Astrocyte of the cerebellum (primary cell): Measurements from ENCODE around the gene OR5D16.

Experiments used
- DNase-seq: peaks from one replicate; pipeline ENCODE4 v3.0.0-alpha.2; 2011; ENCODE audit warnings: low read depth
- H3K4me3 ChIP-seq: 2 replicates; pipeline ENCODE4 v1.5.1; 2011; ENCODE audit warnings: mild to moderate bottlenecking, low read depth, low read length, moderate library complexity
- in situ Hi-C: cut with HindIII; loops from 2 replicates; pipeline ENCODE4 v1.10.0; 2017; ENCODE audit warnings: low sequenced_read_pairs
- TF ChIP-seq, protein P1 (sequence below): IDR thresholded peaks from 2 replicates; pipeline ENCODE4 v1.5.1; 2012; ENCODE audit warnings: low read length, low read depth, moderate library complexity, mild to moderate bottlenecking; ENCODE audit errors: missing control alignments

OR5D16 gene

DNA sequence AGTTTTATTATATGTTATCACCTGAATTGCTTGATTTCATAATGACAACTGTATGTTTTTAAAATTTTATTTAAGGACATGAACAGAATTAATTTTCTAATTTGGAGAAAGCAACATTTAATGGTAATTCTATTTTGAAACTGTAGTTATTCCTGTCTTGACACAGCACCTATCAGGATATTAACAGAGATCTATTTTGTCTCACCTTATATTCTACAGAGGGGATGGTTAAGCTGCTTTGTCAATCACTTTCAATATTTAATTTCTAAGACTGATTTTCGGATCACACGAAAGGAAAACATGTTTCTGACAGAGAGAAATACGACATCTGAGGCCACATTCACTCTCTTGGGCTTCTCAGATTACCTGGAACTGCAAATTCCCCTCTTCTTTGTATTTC is at the start of gene OR5D16:
Gene OR5D16 (plus strand): TSS at position 301 of the 400 bp plus-strand sequence. CDS start 0 bp downstream, at position 301.
- in situ Hi-C loops = no loop called here
- H3K4me3 ChIP-seq = no peak within 1 kb of the TSS
- TF ChIP-seq, protein P1, sequence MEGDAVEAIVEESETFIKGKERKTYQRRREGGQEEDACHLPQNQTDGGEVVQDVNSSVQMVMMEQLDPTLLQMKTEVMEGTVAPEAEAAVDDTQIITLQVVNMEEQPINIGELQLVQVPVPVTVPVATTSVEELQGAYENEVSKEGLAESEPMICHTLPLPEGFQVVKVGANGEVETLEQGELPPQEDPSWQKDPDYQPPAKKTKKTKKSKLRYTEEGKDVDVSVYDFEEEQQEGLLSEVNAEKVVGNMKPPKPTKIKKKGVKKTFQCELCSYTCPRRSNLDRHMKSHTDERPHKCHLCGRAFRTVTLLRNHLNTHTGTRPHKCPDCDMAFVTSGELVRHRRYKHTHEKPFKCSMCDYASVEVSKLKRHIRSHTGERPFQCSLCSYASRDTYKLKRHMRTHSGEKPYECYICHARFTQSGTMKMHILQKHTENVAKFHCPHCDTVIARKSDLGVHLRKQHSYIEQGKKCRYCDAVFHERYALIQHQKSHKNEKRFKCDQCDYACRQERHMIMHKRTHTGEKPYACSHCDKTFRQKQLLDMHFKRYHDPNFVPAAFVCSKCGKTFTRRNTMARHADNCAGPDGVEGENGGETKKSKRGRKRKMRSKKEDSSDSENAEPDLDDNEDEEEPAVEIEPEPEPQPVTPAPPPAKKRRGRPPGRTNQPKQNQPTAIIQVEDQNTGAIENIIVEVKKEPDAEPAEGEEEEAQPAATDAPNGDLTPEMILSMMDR = no peak
- no peak for DNase-seq

DNA sequence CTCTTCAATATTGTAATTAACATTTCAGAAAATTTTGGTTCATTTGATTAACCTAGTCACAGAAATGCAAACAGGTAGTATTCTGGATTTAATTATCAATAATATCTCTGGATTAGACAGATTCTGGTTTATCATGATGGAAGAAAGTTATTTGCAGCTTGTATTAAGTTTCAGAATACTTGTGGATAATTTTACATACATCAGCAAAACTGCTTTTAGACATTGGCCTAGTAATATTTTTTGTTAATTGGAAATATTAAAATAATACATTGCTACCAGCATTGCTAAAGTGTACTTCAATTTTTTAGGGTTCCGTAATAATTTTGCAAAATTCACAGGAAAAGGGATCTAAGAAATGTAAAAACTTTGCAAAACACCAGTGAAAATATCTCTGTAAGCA is 46.9 kb upstream of the OR5D16 start:
- in situ Hi-C loops = no loop called here
- no peak for DNase-seq
- no peak overlapping the region for H3K4me3 ChIP-seq
- TF ChIP-seq, protein P1 = no peak

DNA sequence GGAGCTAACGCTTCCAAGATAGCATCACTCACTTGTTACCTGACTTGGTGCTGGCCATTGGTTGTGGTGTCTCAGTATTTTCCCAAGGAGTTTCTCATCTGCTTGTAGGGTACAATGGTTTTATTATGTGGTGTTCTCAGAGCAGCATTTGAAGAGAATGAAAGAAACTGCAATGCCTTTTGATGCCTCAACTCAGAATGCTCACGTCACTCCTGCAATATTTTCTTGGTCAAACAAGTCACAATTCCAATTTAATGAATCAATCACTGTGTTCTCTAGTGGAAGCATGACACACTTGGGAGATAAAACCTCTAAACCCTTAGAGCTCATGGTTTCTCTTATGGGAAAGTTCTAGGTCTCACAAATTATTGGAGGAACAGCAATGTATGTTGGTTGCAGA is 45.2 kb upstream of the OR5D16 start:
- in situ Hi-C loops = no loop called here
- no peak for DNase-seq
- TF ChIP-seq, protein P1 = no peak
- no peak overlapping the region for H3K4me3 ChIP-seq

DNA sequence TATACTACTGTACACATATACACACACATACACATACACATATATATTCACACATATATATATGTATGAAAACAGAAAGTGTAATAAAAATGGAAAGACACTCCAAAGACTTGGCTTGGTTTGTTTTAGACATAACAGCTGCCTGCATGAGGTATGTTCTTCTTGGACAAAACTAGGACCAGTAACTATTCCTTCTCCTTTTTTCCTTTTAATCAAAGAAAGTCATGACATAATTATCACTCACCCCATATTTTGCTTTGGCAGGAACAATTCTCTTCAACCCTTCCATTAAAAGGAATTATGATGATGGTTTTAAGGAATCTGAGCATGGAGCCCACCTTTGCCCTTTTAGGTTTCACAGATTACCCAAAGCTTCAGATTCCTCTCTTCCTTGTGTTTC is 43.3 kb upstream of the OR5D16 start, which contains the start of gene OR5D14:
Gene OR5D14 (plus strand): TSS at position 301 of the 400 bp plus-strand sequence. CDS start 0 bp downstream, at position 301.
- no peak within 1 kb of the TSS for H3K4me3 ChIP-seq
- DNase-seq = no peak
- TF ChIP-seq, protein P1 = no peak
- in situ Hi-C loops = no loop called here

DNA sequence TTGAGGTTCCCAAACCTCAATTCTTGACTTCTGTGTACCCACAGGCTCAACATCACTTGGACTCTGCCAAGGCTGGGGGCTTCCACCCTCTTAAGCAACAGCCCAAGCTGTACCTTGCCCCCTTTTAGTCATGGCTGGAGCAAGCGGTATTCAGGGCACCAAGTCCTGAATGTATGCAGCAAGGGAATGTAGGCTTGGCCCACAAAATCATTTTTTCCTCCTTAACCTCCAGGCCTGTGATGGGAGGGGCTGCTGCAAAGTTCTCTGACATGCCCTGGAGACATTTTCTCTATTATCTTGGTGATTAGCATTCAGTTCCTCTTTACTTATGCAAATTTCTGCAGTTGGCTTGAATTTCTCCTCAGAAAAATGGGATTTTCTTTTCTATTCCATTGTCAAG is 32.3 kb upstream of the OR5D16 start:
- TF ChIP-seq, protein P1 = no peak
- in situ Hi-C loops = no loop called here
- no peak for DNase-seq
- no peak overlapping the region for H3K4me3 ChIP-seq

DNA sequence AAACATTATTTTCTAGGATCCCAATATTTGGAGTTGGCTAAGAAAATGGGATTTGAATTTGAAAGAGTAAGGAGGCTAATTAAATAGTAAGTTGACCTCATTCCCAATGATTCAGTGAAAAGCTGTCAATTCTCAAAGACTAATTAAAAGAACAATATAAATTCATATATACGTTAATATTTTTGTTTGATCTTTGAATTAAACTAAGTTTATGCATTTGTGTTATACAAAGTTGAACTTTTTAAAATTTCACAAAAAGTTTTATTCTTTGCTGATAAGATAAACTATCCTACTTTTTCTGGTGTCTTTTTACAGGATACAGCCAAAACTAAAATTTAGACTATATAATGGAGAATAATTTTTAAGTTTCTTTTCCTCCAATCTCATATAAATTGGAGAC is 27.5 kb upstream of the OR5D16 start, which contains the start of gene OR5L1:
Gene OR5L1 (plus strand): TSS at position 301 of the 400 bp plus-strand sequence. CDS start 100 bp downstream, outside the sequence.
- H3K4me3 ChIP-seq = no peak within 1 kb of the TSS

More for the DNA sequence above, 27.5 kb upstream of the OR5D16 start, which contains the start of gene OR5L1:
- in situ Hi-C loops = no loop called here
- TF ChIP-seq, protein P1 = no peak
- no peak for DNase-seq
